Activated CD4-positive, alpha-beta T cell treated with anti-CD3 and anti-CD28 coated beads for 48 hours (primary cell): ENCODE measurements around the gene TMEM200A.

ENCODE experiments used
- DNase-seq: peaks from one replicate; pipeline ENCODE4 v3.0.0-alpha.2; 2020

The TMEM200A gene

DNA sequence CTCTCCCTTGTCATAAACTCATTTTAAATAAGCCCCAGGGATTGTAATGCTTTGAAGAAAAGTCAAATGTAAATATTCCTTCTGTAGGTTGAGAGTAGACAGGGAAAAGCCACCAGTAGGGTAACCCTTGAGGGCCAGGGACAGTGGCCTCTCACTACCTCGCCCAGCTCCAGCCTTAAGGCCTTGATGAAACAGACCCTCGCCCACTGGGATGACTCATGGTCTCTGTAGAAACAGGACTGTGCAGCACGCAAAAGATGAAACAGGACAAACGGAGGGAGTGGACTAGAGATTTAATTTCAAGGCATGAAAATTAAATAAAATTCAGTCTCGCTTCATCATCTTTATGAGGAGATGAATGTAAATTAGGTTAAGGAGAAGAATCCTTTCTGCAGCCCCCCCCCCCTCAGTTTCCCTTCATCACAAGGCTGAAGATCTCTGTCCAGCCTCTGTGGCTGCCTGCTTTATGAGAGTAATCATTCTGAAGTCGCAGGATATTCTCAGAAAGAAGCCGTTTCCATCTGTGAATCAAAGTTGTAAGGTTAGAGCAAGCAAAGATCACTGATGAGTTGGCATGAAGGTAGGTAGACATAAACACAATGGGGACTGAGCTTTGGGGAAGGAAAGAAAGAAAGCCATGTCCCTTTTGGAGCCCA, 60.4 kb downstream of the TMEM200A start:
- no peak for DNase-seq

DNA sequence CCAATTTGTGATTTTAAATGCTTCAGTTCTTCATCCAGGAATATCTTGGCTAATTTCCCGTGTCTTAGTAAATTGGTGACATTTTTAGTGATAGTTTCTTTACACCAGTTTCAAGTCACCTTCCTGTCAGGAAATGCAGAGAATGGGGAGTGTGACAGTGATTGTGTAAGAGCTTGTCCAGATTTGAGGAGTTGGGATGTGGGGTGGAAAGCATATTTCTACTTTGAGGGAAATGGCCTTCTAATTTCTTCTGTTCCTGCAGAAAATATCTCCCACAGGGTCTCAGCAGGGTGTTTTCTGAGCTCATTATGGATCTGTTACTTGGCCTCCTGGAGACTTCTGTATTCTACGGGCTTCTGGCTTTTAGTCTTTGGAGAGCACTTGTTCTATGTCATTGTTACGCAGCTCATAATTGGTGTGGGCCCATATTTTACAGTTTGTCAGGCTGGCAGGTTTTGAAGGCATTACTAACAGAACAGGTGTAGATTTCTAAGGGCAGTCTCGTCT, 65.6 kb downstream of the TMEM200A start:
- no peak for DNase-seq

DNA sequence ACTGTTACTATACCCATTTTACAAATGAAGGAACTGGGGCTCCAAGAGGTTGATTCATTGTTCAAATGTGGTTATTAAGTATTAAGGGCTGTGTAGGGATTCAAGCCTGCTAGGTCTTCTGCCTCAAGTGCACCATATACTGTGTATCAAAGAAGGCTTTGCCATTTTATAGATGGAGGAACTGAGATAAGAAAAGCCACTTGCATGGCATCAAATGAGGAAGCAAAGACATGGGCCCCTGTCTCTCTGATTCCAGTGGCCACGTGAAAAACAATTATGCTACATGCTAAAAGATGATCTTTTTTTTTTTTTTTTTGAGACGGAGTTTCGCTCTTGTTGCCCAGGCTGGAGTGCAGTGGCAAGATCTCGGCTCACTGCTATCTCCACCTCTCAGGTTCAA, 67.0 kb downstream of the TMEM200A start:
- DNase-seq, result no peak

DNA sequence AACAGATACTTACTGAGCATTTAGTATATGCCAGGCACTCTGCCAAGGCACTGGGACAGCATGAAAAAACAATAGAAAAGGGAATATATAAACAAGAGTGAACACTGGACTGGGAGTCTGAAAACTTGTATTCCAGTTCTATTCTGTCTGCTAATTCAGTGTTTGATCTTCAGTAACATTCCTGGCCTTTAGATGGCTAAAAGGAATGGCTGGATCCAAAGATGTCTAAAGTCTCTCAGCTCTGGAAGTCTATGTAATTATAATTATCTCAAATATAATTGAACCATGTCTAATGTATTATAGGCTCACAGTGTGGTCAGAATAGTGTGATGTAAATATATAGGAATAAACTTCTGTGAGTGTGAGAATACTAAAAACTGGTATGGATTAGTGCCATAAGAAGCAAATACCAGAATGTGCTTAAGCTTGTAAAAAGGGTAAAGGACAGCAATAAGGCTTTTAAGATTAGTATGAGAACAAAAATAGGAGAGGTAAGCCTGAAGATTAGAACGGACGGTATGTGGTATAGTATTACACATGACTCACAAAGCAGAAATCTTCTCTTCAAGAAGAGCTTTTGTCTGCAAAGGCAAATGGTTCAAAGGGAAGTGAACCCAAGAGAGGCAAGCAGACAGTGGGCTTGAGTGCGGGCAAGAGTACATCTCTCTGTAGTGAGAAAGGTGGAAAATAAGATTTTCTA, 68.5 kb downstream of the TMEM200A start:
- no peak for DNase-seq

DNA sequence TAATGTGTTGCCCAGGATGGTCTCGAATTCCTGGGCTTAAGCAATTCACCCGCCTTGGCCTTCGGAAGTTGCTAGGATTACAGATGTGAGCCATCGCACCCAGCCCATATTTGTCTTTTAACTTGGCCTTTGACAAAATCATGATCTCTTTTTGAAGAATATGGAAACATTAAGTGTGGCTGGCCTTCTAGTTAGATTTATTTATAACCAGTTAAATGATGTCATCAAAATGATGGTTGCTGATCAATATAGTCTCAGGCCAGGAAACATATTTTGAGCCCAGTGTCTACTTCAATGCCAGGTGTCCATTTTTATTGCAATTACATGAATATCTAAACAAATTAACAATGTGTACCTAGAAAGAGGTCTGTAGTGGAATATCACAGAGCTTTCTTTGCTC, 69.4 kb downstream of the TMEM200A start:
- DNase-seq, result no peak

DNA sequence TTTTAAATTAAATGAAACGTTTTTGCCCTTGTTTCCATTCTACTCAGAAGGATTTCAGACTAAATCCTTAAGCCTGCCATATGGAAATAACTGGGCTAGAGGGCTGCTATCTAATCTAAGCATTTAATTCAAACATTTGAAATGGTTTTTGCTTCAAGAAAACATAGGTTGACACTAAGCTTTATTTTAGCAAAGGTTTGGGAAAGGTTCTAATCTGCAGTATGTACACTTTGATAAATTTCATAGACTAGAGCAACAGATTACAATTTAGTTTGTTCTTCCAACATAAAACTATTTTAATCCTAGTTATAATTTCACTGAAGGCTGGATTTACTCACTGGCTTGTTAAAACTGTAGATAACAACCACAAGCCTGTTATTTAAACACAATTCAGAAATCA, 72.1 kb downstream of the TMEM200A start:
- DNase-seq, result no peak

DNA sequence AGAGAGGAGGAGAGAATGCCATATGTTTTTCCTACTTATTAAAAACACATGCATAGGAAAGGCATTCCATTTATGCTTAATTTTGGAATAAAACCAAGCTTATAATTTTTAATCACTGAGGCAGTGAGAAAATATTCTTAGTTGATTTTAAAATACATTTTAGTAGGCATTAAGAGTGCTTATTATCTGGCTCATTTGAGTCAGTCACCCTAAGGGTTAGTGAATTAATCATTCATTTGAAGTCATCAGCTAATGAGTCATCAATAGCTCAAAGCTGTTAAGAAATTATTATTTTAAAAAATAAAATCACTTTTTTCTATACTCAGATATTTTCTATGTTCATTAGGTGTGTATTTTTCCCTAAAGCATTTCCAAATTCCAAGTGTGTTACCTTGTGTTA, 81.6 kb downstream of the TMEM200A start:
- no peak for DNase-seq

DNA sequence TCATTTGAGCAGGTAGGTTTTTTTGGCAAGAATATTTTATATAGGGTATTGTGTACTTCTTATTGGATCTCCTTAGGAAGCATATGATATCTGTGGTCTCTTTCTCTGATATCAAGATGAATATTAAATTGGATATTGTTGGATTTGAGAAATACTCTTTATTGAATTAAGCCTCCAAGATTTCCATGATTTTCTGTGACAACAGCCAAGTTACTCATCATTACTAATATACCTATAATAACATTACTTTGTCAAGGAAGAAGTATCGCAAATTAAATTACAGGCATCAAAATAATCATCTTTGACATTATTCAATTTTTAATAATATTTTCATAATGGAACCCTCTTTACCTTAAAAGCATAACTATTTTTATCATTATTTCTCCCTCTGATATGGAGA, 86.5 kb downstream of the TMEM200A start:
- DNase-seq, result no peak

DNA sequence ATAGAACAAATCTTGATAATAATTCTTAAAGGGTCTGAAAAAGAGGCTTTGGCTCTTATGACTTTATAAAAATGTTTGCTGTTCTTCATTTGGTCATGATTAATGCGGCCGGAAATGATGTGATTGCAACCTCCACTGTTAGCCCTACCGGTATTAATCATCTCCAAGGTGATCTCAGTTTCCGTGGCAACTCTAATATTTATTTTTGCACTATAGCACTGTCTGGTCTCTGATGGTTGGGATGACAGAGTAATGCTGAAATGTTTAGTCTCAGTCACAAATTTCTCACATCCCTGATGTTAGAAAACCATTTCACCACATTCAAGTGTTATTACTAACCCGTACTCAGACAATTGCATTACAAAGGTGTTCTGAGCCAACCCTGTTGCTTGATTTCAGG, 87.4 kb downstream of the TMEM200A start:
- no peak for DNase-seq

DNA sequence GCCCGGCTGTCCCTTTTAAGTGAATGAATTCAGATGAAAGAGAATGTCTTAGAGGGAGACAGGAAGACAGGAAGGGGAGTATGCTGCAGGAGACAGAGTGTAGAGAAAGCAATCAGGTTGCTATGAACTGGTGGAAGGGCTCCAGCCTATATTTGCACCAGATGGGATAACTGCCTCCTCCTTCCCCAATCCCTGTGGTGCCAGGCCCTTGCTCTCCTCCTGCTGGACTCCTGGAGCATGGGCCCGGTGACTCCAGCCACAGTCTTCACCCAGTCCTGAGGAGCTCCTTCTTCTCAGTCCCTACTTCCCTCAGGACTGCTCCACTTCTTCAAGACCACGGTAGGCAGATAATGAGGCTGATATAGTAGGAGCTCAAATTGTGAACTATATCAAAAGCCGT, 91.8 kb downstream of the TMEM200A start:
- DNase-seq, result no peak

DNA sequence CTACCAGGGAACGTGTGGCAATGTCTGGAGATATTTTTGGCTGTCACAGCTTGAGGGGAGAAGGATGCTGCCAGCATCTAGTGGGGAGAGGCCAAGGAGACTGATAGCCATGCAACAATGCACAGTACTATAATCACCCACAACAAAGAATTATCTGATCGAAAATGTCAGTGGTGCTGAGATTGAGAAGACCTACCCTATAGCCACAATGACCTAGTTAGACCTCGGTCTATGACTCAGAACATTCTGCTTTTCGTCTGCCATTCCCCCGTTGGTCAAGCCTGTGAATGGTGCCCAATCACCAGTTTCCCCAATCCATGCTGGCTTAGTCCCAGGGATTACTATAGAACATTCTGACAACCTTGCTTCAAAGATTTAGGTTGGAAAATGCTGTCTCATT, 93.5 kb downstream of the TMEM200A start:
- DNase-seq, result no peak

DNA sequence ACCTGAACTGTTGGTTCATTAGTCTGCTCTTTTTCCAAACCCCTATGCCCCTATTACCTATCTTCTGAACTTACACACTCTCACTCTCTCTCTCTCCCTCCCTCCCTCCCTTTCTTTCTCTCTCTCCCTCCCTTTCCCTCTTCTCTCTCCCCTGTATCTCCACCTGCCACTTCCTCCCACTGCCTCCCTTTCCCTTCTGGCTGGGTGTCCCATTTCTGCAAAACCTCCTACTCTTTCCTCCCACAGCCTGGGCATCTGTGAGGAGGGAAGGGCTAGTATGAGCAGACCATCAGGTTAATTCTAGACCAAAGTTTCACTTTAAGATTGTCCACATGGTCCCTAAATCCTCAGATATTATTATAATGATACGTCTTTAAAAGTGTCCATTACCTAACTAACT, 95.1 kb downstream of the TMEM200A start:
- DNase-seq, result no peak

DNA sequence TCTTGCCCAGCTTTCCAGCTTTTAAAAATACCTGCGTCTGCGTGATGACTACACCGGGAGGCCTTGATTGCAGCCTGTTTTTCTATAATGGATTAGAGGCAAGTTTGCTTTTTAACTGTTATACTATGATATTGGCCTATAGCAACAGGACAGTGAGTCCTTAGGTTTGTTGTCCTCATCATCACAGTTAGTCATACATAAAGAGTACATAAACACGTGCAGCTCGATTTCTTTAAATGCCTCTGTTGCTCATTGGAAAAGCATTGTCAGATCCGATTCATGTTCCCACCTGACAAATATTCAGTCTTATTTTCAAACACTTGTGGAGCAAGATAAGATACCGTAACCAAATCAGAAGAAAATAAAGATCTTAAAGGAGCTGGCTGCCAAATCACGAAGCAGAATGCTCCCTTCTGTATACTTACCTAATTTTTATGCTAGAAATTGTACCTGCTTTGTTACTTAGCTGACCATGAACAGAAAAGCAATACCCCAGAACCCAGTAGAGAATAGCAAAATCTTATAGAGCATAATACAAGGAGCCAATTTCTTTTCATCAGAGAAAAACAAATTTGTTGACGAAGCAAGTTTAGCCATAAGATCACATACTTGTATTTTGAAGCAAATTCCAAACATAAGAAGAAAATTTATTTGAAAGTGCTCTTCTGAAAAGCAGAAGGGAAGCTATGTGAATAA, 100.4 kb downstream of the TMEM200A start:
- DNase-seq, result no peak

DNA sequence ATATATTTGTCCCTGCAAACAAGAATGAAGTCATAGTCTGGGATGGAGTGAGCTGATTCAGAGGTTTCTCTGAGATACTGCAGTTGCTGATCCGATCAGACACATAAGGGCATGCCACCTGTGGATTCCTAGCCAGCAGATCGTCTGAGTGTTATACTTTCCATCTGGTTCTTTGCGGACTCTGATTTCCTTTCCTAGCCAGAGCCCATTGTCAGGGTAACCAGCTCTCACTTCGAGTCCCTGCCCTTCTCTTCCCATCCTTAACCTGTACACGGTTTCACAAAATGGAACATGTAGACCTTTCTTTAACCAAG, 100.9 kb downstream of the TMEM200A start:
- DNase-seq, result no peak

DNA sequence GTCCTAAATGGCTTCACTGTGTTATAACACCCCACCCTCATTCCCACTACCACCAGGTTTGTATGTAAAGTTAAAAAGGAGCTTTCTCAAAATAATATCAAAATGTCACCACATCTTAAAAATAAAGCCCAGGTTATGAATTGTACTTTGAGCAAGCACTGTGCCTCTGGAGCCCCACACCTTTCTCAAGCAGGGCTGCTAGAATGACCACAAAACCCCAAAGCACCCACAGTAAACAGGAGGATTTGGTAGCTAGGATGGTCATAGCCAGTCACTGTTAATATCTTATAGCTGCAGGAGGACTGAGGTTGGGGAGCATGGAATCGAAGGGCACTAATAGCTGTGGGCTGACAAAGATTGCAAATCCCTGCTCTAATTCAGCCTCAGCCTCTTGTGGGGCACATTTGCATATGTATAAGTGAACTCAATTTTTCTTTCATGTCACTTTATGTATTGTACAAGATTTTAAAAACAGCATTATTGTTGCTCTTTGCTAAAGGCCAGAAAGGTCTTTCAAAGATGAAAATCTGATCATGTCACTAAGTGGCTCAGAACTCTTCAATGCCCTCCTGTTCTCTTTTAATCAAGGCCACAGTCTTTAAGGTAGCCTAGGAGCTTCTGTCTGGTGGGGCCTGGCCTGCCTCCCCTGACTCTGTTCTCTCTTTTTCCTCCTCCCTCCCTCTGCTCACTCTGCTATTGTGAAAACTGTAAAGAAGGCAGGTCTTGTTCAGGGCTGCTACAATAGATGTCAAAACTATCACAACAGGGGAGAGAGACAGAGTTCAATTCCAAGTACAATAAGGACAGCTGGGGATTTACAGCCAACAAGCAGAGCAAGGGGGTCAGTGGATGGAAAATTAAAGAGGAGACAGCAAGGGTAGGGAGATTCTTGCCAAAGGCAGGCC, 101.6 kb downstream of the TMEM200A start:
- DNase-seq, result no peak

DNA sequence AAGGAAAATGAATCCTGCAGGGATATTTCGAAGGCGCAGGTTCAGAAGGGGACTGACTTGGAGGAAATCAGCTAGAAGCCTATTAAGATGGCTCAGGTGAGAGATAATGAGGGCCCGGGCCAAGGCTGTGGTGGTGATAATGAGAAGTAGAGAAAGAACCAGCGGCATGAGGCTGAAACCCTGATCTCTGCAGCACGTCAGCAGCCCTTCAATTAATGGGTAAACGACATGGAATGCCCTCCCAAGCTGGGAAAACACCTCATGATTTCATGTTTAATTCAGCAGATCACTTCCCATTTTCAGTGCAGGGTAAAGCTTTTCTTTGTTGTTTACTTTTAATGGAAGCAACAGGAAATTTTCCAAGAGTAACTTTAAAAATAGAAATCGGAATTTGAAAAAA, 104.9 kb downstream of the TMEM200A start:
- DNase-seq, result no peak

DNA sequence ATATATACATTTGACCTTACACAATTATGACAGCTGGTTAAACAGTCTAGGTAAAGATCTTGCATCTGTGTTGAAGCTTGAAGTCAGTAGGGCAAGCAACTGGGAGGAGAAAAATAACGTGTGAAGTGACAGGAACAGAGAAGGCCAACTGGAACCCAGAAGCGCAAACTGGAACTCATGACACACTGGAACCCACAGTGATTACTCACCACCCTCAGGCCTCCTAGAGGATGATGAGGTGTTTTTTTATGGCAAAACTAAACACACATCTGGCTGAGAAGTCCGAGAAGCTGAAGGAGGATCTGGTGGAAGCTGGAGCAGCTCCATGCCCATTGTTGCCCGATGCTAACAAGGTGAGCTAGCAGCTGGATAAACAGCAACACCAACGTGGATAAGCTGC, 108.1 kb downstream of the TMEM200A start:
- peak; percentile 25 for DNase-seq

DNA sequence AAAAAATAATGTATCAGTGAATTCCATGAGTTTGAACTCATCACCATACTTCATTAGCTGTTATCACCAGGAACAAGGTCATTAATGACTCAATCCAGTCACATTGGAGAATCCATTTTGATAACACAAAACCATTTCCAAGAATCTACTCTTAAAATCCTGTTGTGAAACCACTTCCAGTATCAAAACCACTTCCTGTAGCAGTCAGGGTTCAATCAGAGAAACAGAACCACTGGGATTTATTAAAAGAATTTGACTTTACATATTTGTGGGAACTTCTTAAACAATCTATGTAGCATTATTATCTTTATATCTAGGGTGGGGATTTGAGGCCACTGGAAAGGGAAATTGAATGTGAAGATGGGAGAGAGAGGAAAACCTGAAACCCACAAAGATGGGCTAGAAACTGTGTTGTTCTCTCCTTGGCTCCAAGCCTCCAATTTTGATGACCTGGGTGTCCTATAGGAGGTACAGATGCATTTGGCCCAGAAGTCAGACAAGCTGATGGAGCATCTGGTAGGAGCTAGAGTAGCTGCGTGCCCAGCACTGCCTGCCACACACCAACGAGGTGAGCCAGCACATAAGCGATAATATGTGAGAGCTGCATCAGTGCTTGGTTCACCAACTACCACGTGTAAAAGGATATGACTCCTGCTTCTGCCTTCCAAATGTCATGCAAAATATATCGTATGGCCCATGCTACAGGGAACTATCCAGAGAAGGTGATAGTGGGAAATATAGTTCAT, 117.0 kb downstream of the TMEM200A start:
- DNase-seq, result no peak

DNA sequence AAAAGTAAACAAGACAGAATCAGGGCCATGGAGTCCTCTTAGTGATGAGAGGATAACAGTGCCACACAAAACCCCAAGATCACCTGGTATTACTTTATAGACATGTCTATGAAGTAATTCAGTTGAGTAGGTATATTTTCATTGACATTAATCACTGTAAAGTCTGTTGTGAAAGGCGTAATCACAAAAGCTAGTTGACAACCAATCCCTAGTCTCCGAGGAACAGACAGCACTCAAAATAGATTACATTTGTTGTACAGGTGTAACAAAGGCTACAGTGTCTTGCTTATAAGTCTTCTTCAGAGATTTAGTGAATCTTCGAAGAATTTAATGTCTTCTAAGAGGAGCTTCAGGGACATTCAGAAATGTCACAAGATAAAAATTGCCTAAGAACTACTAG, 120.1 kb downstream of the TMEM200A start:
- no peak for DNase-seq

DNA sequence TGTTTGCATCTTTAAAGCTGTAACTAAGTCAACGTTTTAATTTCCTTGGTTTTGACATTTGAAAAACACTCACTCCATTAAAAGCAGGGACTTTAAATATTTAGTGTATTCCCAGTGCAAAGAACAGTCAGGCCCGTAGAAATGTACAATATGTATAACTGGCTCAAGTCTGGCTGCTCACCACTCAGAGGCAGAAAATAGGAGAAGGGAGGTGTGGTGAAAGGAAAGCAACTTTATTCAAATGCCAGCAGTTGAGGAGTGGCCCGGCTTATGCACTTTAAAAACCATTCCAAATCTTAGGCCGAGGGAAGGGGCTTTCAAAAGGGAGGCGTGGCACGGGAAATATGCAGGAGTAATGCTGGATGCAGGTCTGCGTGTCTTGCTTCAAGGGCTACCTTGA, 120.6 kb downstream of the TMEM200A start:
- no peak for DNase-seq

DNA sequence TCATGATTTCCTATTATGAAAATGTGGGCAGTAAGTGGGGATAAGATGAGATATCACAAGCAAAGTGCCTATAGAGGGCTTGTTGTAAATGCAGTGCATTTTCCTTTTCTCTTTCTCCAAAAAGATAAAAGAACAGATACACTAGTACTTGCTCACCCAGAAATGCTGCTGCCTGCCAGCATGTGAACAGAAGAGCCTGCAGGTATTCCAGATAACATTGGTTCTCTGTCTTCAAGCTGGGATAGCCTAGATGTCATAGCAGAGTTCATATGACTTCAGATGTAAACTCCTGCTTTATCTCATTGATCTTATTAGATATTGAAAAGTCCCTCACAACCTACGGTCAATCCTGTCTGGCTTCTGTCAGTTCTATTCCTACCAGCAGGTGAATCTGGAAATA, 123.7 kb downstream of the TMEM200A start:
- no peak for DNase-seq
